ENCODE measurements around the gene KRTAP9-7. TPM values are rescaled to one million over a fixed set of nuclear protein-coding genes. Genes with fewer than 3 reads are reported as not detected.

The KRTAP9-7 gene
- total and polyA plus RNA-seq, 9 donors = not detected

DNA sequence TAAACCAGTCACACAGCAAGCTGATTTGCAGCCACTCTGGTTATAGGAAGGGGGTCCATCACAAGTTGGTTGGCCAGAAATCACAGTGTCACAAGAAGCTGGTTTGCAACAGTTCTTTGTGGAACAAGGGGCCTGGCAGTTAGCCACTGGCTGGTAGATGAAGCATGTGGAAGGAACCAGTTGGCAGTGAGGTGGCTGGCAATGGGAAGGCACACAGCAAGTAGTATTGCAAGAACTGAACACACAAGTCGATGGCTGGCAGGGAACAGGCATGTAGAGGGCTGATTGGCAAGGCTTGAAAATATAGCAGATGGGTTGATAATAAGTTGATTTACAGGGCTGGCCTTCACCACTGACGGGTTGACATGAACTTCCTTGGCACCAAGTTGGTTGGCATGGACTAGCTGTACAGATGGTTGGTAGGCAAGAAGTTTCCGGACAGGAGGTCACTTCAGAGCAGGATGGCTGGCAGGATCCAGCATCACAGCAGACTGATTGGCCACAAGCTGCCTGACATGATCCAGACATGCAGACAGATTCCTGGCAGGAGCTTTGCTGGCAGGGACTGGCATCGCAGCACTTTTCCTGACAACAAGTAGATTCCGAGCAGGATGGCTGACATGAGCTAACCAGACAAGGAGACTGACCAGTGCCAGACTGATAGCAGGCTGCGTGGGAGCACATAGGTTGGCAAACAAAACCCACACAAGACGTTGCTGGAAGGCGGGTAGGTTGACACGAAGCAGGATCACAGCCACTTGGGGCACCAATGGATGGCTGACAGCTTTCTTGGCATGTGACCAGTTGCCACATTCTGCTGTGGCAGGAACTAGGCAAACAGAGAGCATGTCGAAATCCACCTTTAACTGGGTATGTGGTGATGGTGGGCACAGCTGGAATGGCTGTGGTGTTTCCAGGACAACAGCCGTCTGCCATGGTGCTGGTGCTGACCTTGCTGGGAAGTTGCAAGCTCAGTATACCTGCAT is 26.7 kb downstream of the KRTAP9-7 start, which contains the start of gene KRTAP29-1:
Gene KRTAP29-1, minus strand, starts transcription at position 936 of the 986 bp plus-strand sequence. Its CDS starts 0 bp downstream, at position 936.
- Histone ChIP-seq H3K27ac (ENCODE audit: low read length) (no peak within 1 kb of the TSS), H3K27me3 (ENCODE audit: control insufficient read depth, insufficient read depth, low read length) (peaks cover 9% of the 10 kb centered on the region), H3K9me3 (replicated peaks; ENCODE audit: control insufficient read depth, low read depth, low read length) (no peaks in the 10 kb centered on the region), H3K4me3 (ENCODE audit: low read length) (no peak within 1 kb of the TSS), H3K4me1 (ENCODE audit: control insufficient read depth, insufficient read depth, low read length) (peaks cover 2% of the 10 kb centered on the region), H3K36me3 (ENCODE audit: control insufficient read depth, insufficient read depth, low read length) (no peaks in the 10 kb centered on the region)
- DNase-seq = peak; percentile 4
- 75% methylated on average over 11 of the region's 11 CpGs for WGBS (ENCODE audit: insufficient coverage)

DNA sequence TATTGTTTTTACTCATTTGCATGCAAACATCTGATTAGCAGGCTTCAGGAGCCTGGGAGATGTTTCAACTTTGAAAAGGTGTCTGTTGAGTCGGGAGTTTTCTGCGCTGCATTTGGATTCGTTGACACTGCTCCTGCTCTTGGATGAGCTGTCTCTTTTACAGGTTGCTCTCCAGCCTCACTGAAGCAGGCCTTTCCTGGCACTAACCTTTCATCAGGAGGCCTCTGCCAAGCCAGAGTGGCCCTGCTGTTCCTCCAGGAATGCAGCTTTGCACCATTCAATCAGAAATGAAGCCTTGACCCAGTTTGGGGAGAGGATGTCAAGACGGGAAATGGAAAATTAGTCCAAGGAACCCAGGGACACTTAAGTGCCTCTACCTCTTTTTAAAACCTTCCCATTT is 27.5 kb downstream of the KRTAP9-7 start:
- 89% methylated on average over 3 of the region's 4 CpGs for WGBS (ENCODE audit: insufficient coverage)
- Histone ChIP-seq H3K27ac (ENCODE audit: low read length) (no peak overlapping the region), H3K27me3 (ENCODE audit: control insufficient read depth, insufficient read depth, low read length) (peaks cover 9% of the 10 kb centered on the region), H3K4me1 (ENCODE audit: control insufficient read depth, insufficient read depth, low read length) (peaks cover 9% of the 10 kb centered on the region), H3K9me3 (replicated peaks; ENCODE audit: control insufficient read depth, low read depth, low read length) (no peaks in the 10 kb centered on the region), H3K4me3 (ENCODE audit: low read length) (no peak overlapping the region), H3K36me3 (ENCODE audit: control insufficient read depth, insufficient read depth, low read length) (no peaks in the 10 kb centered on the region)
- DNase-seq = no peak

DNA sequence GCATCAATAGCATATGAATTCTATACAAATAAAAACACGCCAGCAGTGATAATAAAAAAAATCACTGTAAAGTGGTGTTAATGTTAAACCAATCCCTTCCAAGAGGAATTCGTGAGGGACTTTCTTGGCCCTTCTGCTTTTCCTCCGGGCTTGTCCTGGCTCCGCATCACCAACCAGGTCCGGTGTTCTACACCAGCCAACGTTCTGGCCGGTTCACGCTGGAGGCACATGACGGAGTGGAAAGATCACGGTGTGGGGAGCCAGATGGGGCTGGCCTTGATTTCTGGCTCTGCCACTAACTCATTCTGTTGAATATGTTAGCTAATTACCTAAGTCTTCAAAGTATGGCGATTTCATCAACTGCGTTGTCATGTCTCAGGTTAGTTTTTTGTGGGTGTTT is 28.6 kb downstream of the KRTAP9-7 start:
- Histone ChIP-seq H3K4me3 (ENCODE audit: low read length) (no peak overlapping the region), H3K27me3 (ENCODE audit: control insufficient read depth, insufficient read depth, low read length) (peaks cover 6% of the 10 kb centered on the region), H3K36me3 (ENCODE audit: control insufficient read depth, insufficient read depth, low read length) (no peaks in the 10 kb centered on the region), H3K4me1 (ENCODE audit: control insufficient read depth, insufficient read depth, low read length) (peaks cover 20% of the 10 kb centered on the region), H3K9me3 (replicated peaks; ENCODE audit: control insufficient read depth, low read depth, low read length) (no peaks in the 10 kb centered on the region), H3K27ac (ENCODE audit: low read length) (no peak overlapping the region)
- WGBS (ENCODE audit: insufficient coverage) = 30% methylated on average over 2 of the region's 12 CpGs
- DNase-seq = no peak

DNA sequence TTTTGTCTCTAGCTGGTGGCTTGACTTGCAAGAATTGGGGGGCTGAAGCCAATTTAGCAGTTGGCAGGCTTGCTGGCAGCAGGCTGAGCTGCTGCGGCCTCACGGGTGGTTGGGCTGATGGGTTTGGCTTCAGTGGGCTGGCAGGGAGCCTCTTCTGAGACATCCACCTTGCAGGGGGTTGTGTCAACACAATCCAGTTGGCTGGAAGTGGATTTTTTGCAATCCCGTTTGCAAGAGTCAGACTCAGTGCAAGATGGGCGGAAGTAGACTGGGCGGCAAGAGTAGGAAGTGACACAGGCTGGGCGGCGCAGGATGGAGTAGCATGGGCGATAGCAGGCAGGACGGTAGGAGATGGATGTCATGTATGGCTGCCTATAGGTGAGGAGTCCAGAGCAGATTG is 32.1 kb downstream of the KRTAP9-7 start:
- Histone ChIP-seq H3K36me3 (ENCODE audit: control insufficient read depth, insufficient read depth, low read length) (no peaks in the 10 kb centered on the region), H3K27me3 (ENCODE audit: control insufficient read depth, insufficient read depth, low read length) (peaks cover 2% of the 10 kb centered on the region), H3K4me3 (ENCODE audit: low read length) (no peak overlapping the region), H3K9me3 (replicated peaks; ENCODE audit: control insufficient read depth, low read depth, low read length) (no peaks in the 10 kb centered on the region), H3K27ac (ENCODE audit: low read length) (peak overlapping the region; percentile 49), H3K4me1 (ENCODE audit: control insufficient read depth, insufficient read depth, low read length) (peaks cover 21% of the 10 kb centered on the region)
- WGBS (ENCODE audit: insufficient coverage) = 74% methylated on average over 9 of the region's 9 CpGs
- no peak for DNase-seq

DNA sequence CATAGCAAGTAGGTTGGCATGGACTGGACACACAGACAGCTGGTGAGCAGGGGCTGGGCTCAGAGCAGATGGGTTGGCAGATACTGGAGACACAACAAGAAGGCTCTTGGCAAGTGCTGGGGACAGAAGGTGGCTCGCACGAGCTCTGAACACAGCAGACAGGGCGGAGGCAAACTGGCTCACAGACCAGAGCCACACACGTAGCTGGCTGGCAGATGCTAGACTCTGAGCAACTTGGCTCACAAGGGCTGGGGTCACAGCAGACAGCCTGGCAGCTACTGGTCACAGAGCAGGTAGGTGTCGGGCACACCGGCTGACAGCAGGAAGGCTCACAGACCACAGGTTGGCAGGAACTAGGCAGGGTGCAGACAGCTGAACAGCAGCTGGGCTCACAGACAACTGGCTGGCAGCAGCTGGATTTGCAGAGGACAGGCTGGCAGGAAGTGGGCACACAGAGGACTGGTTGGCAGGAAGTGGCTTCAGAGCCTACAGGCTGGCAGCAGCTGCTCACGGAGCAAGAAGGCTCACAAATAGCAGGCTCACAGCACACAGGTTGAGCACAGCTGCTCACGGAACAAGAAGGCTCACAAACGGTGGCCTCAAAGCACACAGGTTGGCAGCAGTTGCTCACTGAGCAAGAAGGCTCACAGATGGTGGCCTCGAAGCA is 32.9 kb downstream of the KRTAP9-7 start:
- Histone ChIP-seq H3K27me3 (ENCODE audit: control insufficient read depth, insufficient read depth, low read length) (peaks cover 2% of the 10 kb centered on the region), H3K9me3 (replicated peaks; ENCODE audit: control insufficient read depth, low read depth, low read length) (no peaks in the 10 kb centered on the region), H3K36me3 (ENCODE audit: control insufficient read depth, insufficient read depth, low read length) (no peaks in the 10 kb centered on the region), H3K4me1 (ENCODE audit: control insufficient read depth, insufficient read depth, low read length) (peaks cover 21% of the 10 kb centered on the region), H3K4me3 (ENCODE audit: low read length) (no peak overlapping the region), H3K27ac (ENCODE audit: low read length) (peak overlapping the region; percentile 49)
- peak; percentile 83 for DNase-seq
- 58% methylated on average over 10 of the region's 10 CpGs for WGBS (ENCODE audit: insufficient coverage)

DNA sequence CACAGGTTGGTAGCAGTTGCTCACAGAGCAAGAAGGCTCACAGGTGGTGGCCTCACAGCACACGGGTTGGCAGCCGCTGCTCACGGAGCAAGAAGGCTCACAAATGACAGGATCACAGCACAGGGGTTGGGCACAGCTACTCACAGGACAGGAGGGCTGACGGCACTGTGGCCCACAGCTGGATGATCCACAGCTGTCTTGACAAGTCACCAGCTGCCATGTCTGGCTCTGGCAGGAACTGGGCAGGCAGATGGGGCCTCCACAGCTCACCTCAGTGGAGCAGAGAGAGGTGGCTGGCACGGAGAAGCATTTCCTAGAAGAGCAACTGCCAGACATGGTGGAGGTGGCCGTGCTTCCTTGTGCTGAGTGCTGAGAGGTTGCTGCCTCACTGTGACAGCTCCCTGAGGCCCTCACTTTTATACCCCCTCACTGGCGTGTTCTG is 33.4 kb downstream of the KRTAP9-7 start, which contains the start of gene KRTAP16-1:
Gene KRTAP16-1, minus strand, starts transcription at position 392 of the 442 bp plus-strand sequence. Its CDS starts 56 bp downstream, at position 336.
- H3K9me3 ChIP-seq (replicated peaks; ENCODE audit: control insufficient read depth, low read depth, low read length) = no peaks in the 10 kb centered on the region
- H3K4me1 ChIP-seq (ENCODE audit: control insufficient read depth, insufficient read depth, low read length) = peaks cover 21% of the 10 kb centered on the region
- H3K36me3 ChIP-seq (ENCODE audit: control insufficient read depth, insufficient read depth, low read length) = no peaks in the 10 kb centered on the region
- H3K4me3 ChIP-seq (ENCODE audit: low read length) = no peak within 1 kb of the TSS
- H3K27me3 ChIP-seq (ENCODE audit: control insufficient read depth, insufficient read depth, low read length) = peaks cover under 1% of the 10 kb centered on the region
- no peak for DNase-seq
- 58% methylated on average over 6 of the region's 7 CpGs for WGBS (ENCODE audit: insufficient coverage)
- peak within 1 kb of the TSS; percentile 49 for H3K27ac ChIP-seq (ENCODE audit: low read length)

DNA sequence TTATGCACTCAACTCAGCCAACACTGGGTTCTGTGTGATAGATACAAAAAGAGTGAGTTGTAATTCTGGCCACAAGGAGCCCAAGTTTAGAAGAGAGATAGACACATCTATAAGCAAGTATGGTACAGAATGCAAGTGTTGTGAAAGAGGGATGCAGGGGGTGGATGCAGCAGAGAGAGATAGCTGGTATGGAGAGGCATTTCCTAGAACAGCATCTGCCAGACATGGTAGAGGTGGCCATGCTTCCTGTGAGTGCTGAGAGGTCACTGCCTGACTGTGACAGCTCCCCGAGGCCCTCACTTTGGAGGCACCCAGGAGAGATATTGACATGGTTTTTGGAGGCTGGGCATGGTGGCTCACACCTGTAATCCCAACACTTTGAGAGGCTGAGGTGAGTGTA is 35.6 kb downstream of the KRTAP9-7 start:
- Histone ChIP-seq H3K27ac (ENCODE audit: low read length) (no peak overlapping the region), H3K9me3 (replicated peaks; ENCODE audit: control insufficient read depth, low read depth, low read length) (no peaks in the 10 kb centered on the region), H3K27me3 (ENCODE audit: control insufficient read depth, insufficient read depth, low read length) (peaks cover 11% of the 10 kb centered on the region), H3K4me3 (ENCODE audit: low read length) (no peak overlapping the region), H3K36me3 (ENCODE audit: control insufficient read depth, insufficient read depth, low read length) (no peaks in the 10 kb centered on the region), H3K4me1 (ENCODE audit: control insufficient read depth, insufficient read depth, low read length) (peaks cover 21% of the 10 kb centered on the region)
- 38% methylated on average over 1 of the region's 1 CpG for WGBS (ENCODE audit: insufficient coverage)
- DNase-seq = no peak

DNA sequence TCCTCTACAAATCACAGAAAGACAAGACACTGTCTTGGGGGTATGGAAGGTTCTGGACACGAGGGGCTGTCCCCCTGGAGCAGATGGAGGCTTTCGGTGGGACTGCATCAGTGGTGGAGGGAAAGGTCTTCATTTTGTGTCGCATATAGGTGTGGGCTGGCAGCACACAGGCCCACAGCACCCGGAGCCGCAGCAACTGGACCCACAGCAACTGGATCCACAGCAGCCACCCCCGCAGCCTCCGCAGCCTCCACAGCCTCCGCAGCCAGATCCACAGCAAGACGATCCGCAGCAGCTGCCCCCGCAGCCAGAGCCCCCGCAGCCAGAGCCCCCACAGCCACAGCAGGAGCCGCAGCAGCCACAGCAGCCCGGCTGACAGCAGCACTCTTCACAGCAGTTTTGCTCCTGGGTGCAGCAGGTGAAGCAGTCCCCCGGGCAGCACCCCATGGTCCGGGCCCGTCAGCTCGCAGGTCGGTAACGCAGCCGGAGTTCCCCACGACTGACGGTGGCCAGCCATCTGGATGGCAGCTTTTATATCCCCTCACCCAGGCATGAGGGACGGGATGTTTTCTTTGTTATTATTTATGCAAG is 39.8 kb downstream of the KRTAP9-7 start, which contains the start of gene KRTAP17-1:
Gene KRTAP17-1, minus strand, starts transcription at position 507 of the 591 bp plus-strand sequence. Its CDS starts 60 bp downstream, at position 447.
- 85% methylated on average over 12 of the region's 24 CpGs for WGBS (ENCODE audit: insufficient coverage)
- Histone ChIP-seq H3K27ac (ENCODE audit: low read length) (no peak within 1 kb of the TSS), H3K9me3 (replicated peaks; ENCODE audit: control insufficient read depth, low read depth, low read length) (peaks cover 2% of the 10 kb centered on the region), H3K36me3 (ENCODE audit: control insufficient read depth, insufficient read depth, low read length) (no peaks in the 10 kb centered on the region), H3K27me3 (ENCODE audit: control insufficient read depth, insufficient read depth, low read length) (peaks cover 13% of the 10 kb centered on the region), H3K4me3 (ENCODE audit: low read length) (no peak within 1 kb of the TSS), H3K4me1 (ENCODE audit: control insufficient read depth, insufficient read depth, low read length) (no peaks in the 10 kb centered on the region)
- no peak for DNase-seq

DNA sequence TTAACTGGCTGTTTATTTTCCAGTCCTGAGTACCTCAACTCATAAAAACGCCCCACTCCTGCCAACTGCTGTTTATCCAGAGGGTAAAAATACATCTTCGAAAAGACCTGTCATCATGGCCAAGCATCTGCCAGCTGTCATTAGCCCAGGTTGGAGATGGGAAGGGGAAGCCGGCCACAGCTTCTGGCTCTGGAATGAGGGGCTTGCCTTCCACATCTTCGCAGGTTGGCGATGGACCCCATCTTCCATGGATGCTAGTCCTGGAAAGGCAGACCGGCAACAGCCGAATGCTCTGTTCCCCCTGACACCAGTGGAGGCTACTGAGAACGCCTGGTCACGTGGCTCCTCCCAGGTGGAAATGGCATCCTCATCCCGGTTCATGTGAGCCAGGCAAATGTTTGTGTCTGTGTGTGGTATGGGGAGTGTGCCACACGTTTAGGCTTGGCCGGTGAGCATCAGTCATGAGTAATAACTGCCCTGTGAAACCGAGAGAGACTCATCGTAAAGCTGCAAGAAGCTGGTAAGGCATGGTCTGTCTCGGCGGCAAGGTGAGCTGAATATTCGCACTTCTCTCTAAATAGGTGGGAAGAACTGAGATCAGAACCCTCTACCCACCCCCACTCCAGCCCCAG is 40.4 kb downstream of the KRTAP9-7 start:
- Histone ChIP-seq H3K27ac (ENCODE audit: low read length) (no peak overlapping the region), H3K36me3 (ENCODE audit: control insufficient read depth, insufficient read depth, low read length) (no peaks in the 10 kb centered on the region), H3K4me3 (ENCODE audit: low read length) (no peak overlapping the region), H3K4me1 (ENCODE audit: control insufficient read depth, insufficient read depth, low read length) (no peaks in the 10 kb centered on the region), H3K9me3 (replicated peaks; ENCODE audit: control insufficient read depth, low read depth, low read length) (peaks cover 2% of the 10 kb centered on the region), H3K27me3 (ENCODE audit: control insufficient read depth, insufficient read depth, low read length) (peaks cover 13% of the 10 kb centered on the region)
- no peak for DNase-seq
- 85% methylated on average over 10 of the region's 17 CpGs for WGBS (ENCODE audit: insufficient coverage)

Measured in muscle of leg (tissue), 11 donors.